Gastroesophageal sphincter (tissue), 3 donors: ENCODE measurements around the gene THEMIS.

Experiments
- CTCF ChIP-seq, 4 experiments: fragments of 200-600 bp in 2 of 4; fragments of 450-650 bp in 2 of 4; sonication (generic) in 1 of 4; IDR thresholded peaks; one replicate each; pipeline ENCODE4 v1.5.1; 2017 to 2019; ENCODE audit warnings: antibody characterized with exemption in 4 of 4, mild to moderate bottlenecking in 2 of 4, moderate library complexity in 2 of 4
- EP300 ChIP-seq: sonication (generic); formaldehyde crosslinking; IDR thresholded peaks from one replicate; pipeline ENCODE4 v1.6.1; 2017; ENCODE audit warnings: antibody characterized with exemption, mild to moderate bottlenecking
- POLR2A ChIP-seq, 2 donors: fragments of 450-650 bp; IDR thresholded peaks; one replicate each; pipeline ENCODE4 v1.6.1; 2017; ENCODE audit warnings: antibody characterized with exemption in 2 of 2, mild to moderate bottlenecking in 2 of 2, moderate library complexity in 1 of 2
- POLR2AphosphoS5 ChIP-seq: sonication (generic); formaldehyde crosslinking; IDR thresholded peaks from one replicate; pipeline ENCODE4 v1.6.1; 2017; ENCODE audit warnings: antibody characterized with exemption

- TF ChIP-seq CTCF (IDR thresholded peaks at IDR 0.05) (no peak), EP300 (no peak), POLR2A (IDR thresholded peaks at IDR 0.05) (no peak), POLR2AphosphoS5 (no peak)
Measured at GRCh38 chr6:127941228-127941627, 40.4 kb upstream of the THEMIS start.
